ENCODE measurements around the gene COIL. TPM values are rescaled to one million over a fixed set of nuclear protein-coding genes. Genes with fewer than 3 reads are reported as not detected.
A peak's percentile ranks its signal among the peaks of the same experiment; 100 is the strongest.

Gene COIL
- total and polyA plus RNA-seq, 2 of the 13 experiments (the other 11 are each of a cell fraction or from before 2014, with no cell fraction given): 8.1 to 29.4 TPM

GRCh38 chr17:56943505-56944125 lies 17.2 kb downstream of the COIL start:
- 96% methylated on average over 10 of the region's 10 CpGs for WGBS (ENCODE audit: low lambda C conversion rate)
- no TSS peak for BruUV-seq (replicated peaks)
- Histone ChIP-seq H3K36me3 (replicated peaks in 1 of 2; ENCODE audit: control insufficient read depth in 1 of 2, insufficient read depth in 2 of 2, low read length in 2 of 2) (peaks cover 15 to 77% of the 10 kb centered on the region in 2 experiments), H3K27me3 (ENCODE audit: control insufficient read depth in 1 of 2, insufficient read depth in 2 of 2, low read length in 2 of 2) (no peaks in the 10 kb centered on the region), H3K79me2 (ENCODE audit: insufficient read depth, low read length) (no peaks in the 10 kb centered on the region), H3K4me1 (ENCODE audit: insufficient read depth, low read length) (no peaks in the 10 kb centered on the region), H3K9ac (ENCODE audit: insufficient read depth, low read depth, low read length) (no peak overlapping the region), H3K9me3 (ENCODE audit: low read length) (no peaks in the 10 kb centered on the region), H2AFZ (ENCODE audit: low read length) (no peak overlapping the region), H3K4me3 (replicated peaks in 1 of 3; ENCODE audit: insufficient read depth in 1 of 3, low read depth in 2 of 3, low read length in 3 of 3) (no peak overlapping the region), H4K20me1 (ENCODE audit: insufficient read depth, low read length) (peaks cover 3% of the 10 kb centered on the region), H3K4me2 (ENCODE audit: low read depth, low read length) (no peak overlapping the region), H3K27ac (ENCODE audit: extremely low read length, insufficient read depth, low read length) (no peak overlapping the region)
- in situ Hi-C loops (cut with HindIII; ENCODE audit: extremely low pct_ligation_motif_present, low pct_unique_long_range_greater_than_20kb) (loop anchor here (5.0 kb wide), 1 partner anchor 126 kb away; no protein-coding TSS in a partner anchor), intact Hi-C loops (cut with micrococcal nuclease; ENCODE audit: unreplicated experiment) (loop anchor here (10.0 kb wide), 1 partner anchor 49 kb away; no protein-coding TSS in a partner anchor)
- POLR2A ChIA-PET: no interaction called here
- TF ChIP-seq, protein P1, sequence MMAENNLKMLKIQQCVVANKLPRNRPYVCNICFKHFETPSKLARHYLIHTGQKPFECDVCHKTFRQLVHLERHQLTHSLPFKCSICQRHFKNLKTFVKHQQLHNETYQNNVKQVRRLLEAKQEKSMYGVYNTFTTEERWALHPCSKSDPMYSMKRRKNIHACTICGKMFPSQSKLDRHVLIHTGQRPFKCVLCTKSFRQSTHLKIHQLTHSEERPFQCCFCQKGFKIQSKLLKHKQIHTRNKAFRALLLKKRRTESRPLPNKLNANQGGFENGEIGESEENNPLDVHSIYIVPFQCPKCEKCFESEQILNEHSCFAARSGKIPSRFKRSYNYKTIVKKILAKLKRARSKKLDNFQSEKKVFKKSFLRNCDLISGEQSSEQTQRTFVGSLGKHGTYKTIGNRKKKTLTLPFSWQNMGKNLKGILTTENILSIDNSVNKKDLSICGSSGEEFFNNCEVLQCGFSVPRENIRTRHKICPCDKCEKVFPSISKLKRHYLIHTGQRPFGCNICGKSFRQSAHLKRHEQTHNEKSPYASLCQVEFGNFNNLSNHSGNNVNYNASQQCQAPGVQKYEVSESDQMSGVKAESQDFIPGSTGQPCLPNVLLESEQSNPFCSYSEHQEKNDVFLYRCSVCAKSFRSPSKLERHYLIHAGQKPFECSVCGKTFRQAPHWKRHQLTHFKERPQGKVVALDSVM (CRISPR knock-in tag; IDR thresholded peaks at IDR 0.05): peak; percentile 73; the same call in 1 of the 2 replicates
- TF ChIP-seq CEBPG (CRISPR knock-in tag; IDR thresholded peaks at IDR 0.05) (peak; percentile 20; the same call in 1 of the 2 replicates), PATZ1 (CRISPR knock-in tag; IDR thresholded peaks at IDR 0.05) (no peak), CEBPB (IDR thresholded peaks at IDR 0.05; ENCODE audit: borderline replicate concordance, low read depth, low read length) (peak; percentile 57; the same call in 1 of the 2 replicates), ATF3 (CRISPR knock-in tag; IDR thresholded peaks at IDR 0.05) (0 out of 2 replicates have a peak, but pooled peaks have one; percentile 15), FOSL2 (CRISPR knock-in tag; IDR thresholded peaks at IDR 0.05) (peak; percentile 61), RBM22 (optimal IDR thresholded peaks at IDR 0.05; ENCODE audit: low read length) (peak; percentile 44), ESRRA (CRISPR knock-in tag; IDR thresholded peaks at IDR 0.05; ENCODE audit: low read depth) (no peak)
- no peak for FAIRE-seq
- DNase-seq (ENCODE audit: low spot score): no peak
- no peak for ATAC-seq
- CTCF ChIA-PET (ENCODE audit: low intra/inter-chr PET ratio, low total read pairs): no interaction called here
